H9 (cell line): ENCODE measurements around the gene NTF4. TPM values are rescaled to one million over a fixed set of nuclear protein-coding genes. Genes with fewer than 3 reads are reported as not detected.
"Not testable (repeated sequence)": the region's sequence is repeated elsewhere in the genome, so short reads cannot be mapped to it uniquely, and the experiment has no call there.

Source experiments
- DNase-seq: peaks from one replicate; pipeline ENCODE4 v3.0.0-alpha.2; 2017
- H2AFZ ChIP-seq: one replicate; pipeline ENCODE4 v1.6.1; 2013; ENCODE audit warnings: mild to moderate bottlenecking, low read length, control low read depth, moderate library complexity
- H2AK5ac ChIP-seq: 2 replicates; pipeline ENCODE4 v1.6.1; 2013; ENCODE audit warnings: low read length, control low read depth, mixed read lengths; ENCODE audit not compliant: insufficient read length
- H2BK120ac ChIP-seq: one replicate; pipeline ENCODE4 v1.6.1; 2013; ENCODE audit warnings: low read depth, mild to moderate bottlenecking, low read length, control low read depth, inconsistent platforms; ENCODE audit not compliant: poor library complexity, severe bottlenecking
- H2BK12ac ChIP-seq: 2 replicates; pipeline ENCODE4 v1.6.1; 2013; ENCODE audit warnings: low read length, control low read depth, mixed read lengths, low read depth; ENCODE audit not compliant: insufficient read length
- H2BK15ac ChIP-seq: 2 replicates; pipeline ENCODE4 v1.6.1; 2013; ENCODE audit warnings: low read depth, low read length, control low read depth
- H2BK20ac ChIP-seq: one replicate; pipeline ENCODE4 v1.6.1; 2013; ENCODE audit warnings: low read depth, mild to moderate bottlenecking, low read length, control low read depth, inconsistent platforms; ENCODE audit not compliant: poor library complexity, severe bottlenecking
- H2BK5ac ChIP-seq: 2 replicates; pipeline ENCODE4 v1.6.1; 2013; ENCODE audit warnings: low read length, control low read depth, mixed read lengths; ENCODE audit not compliant: insufficient read length
- H3K14ac ChIP-seq: 2 replicates; pipeline ENCODE4 v1.6.1; 2013; ENCODE audit warnings: low read length, control low read depth; ENCODE audit not compliant: insufficient read depth
- H3K18ac ChIP-seq: 2 replicates; pipeline ENCODE4 v1.6.1; 2013; ENCODE audit warnings: low read depth, mild to moderate bottlenecking, mixed read lengths, low read length, control low read depth; ENCODE audit not compliant: insufficient read length
- H3K23ac ChIP-seq: 2 replicates; pipeline ENCODE4 v1.6.1; 2013; ENCODE audit warnings: low read length, control low read depth, mixed read lengths, low read depth; ENCODE audit not compliant: insufficient read length
- H3K23me2 ChIP-seq: 2 replicates; pipeline ENCODE4 v1.6.1; 2013; ENCODE audit warnings: low read depth, mild to moderate bottlenecking, mixed read lengths, low read length, control low read depth; ENCODE audit not compliant: insufficient read length, poor library complexity, severe bottlenecking
- H3K27ac ChIP-seq: 2 replicates; pipeline ENCODE4 v1.5.1; 2013; ENCODE audit warnings: low read length, control low read depth, mixed read lengths, low read depth; ENCODE audit not compliant: insufficient read length
- H3K27me3 ChIP-seq: 2 replicates; pipeline ENCODE4 v1.6.1; 2013; ENCODE audit warnings: low read length, control low read depth, inconsistent platforms; ENCODE audit not compliant: insufficient read depth
- H3K4ac ChIP-seq: 2 replicates; pipeline ENCODE4 v1.6.1; 2013; ENCODE audit warnings: low read depth, mild to moderate bottlenecking, control low read depth, inconsistent platforms, low read length, moderate library complexity
- H3K4me1 ChIP-seq: 2 replicates; pipeline ENCODE4 v1.6.1; 2013; ENCODE audit warnings: low read length, control low read depth, inconsistent platforms; ENCODE audit not compliant: insufficient read depth
- H3K4me2 ChIP-seq: 2 replicates; pipeline ENCODE4 v1.6.1; 2013; ENCODE audit warnings: low read length, control low read depth, mixed read lengths; ENCODE audit not compliant: insufficient read length, insufficient read depth
- H3K56ac ChIP-seq: 2 replicates; pipeline ENCODE4 v1.6.1; 2013; ENCODE audit warnings: low read depth, mild to moderate bottlenecking, mixed read lengths, low read length, control low read depth; ENCODE audit not compliant: insufficient read length
- H3K79me1 ChIP-seq: 2 replicates; pipeline ENCODE4 v1.6.1; 2013; ENCODE audit warnings: low read depth, mild to moderate bottlenecking, moderate library complexity, low read length, control low read depth, inconsistent platforms; ENCODE audit not compliant: insufficient read depth, poor library complexity, severe bottlenecking
- H3K79me2 ChIP-seq: 2 replicates; pipeline ENCODE4 v1.6.1; 2013; ENCODE audit warnings: low read length, control low read depth, inconsistent platforms; ENCODE audit not compliant: insufficient read depth
- H3K9ac ChIP-seq: 2 replicates; pipeline ENCODE4 v1.6.1; 2013; ENCODE audit warnings: low read length, control low read depth, mixed read lengths; ENCODE audit not compliant: insufficient read length; ENCODE audit errors: extremely low read depth
- H3K9me3 ChIP-seq: one replicate; pipeline ENCODE4 v1.6.1; 2013; ENCODE audit warnings: low read depth, low read length, inconsistent platforms; ENCODE audit not compliant: control insufficient read depth
- H3T11ph ChIP-seq: one replicate; pipeline ENCODE4 v1.6.1; 2013; ENCODE audit warnings: mild to moderate bottlenecking, low read length, control low read depth, inconsistent platforms
- H4K20me1 ChIP-seq: one replicate; pipeline ENCODE4 v1.6.1; 2013; ENCODE audit not compliant: control insufficient read depth, insufficient read length, insufficient read depth
- H4K5ac ChIP-seq: 2 replicates; pipeline ENCODE4 v1.6.1; 2013; ENCODE audit warnings: low read depth, mild to moderate bottlenecking, mixed read lengths, low read length, control low read depth; ENCODE audit not compliant: insufficient read length
- H4K8ac ChIP-seq: replicated peaks from 2 replicates; pipeline ENCODE4 v1.6.1; 2013; ENCODE audit warnings: low read length, control low read depth, mixed read lengths, low read depth; ENCODE audit not compliant: insufficient read length
- H4K91ac ChIP-seq: 2 replicates; pipeline ENCODE4 v1.6.1; 2013; ENCODE audit warnings: low read depth, mild to moderate bottlenecking, moderate library complexity, mixed read lengths, low read length, control low read depth; ENCODE audit not compliant: insufficient read length
- H3K27ac Mint-ChIP-seq, 3 experiments: 2 replicates in 2 of 3; 3 replicates in 1 of 3; pipeline ENCODE4 v1.8.0; 2020 to 2021; ENCODE audit warnings: mixed read lengths in 3 of 3, mild to moderate bottlenecking in 1 of 3, moderate library complexity in 1 of 3
- H3K27me3 Mint-ChIP-seq: 2 replicates; pipeline ENCODE4 v1.8.0; 2021; ENCODE audit warnings: low read depth, mild to moderate bottlenecking, moderate library complexity, mixed read lengths
- H3K36me3 Mint-ChIP-seq, 3 experiments: 2 replicates in 2 of 3; 3 replicates in 1 of 3; pipeline ENCODE4 v1.8.0; 2020 to 2021; ENCODE audit warnings: low read depth in 3 of 3, mixed read lengths in 3 of 3; ENCODE audit not compliant: insufficient read depth in 1 of 3
- H3K4me1 Mint-ChIP-seq, 2 experiments: 2 replicates each; pipeline ENCODE4 v1.8.0; 2020; ENCODE audit warnings: mixed read lengths in 2 of 2
- H3K4me3 Mint-ChIP-seq, 2 experiments: 2 replicates in 1 of 2; 3 replicates in 1 of 2; pipeline ENCODE4 v1.8.0; 2020 to 2021; ENCODE audit warnings: mild to moderate bottlenecking in 2 of 2, mixed read lengths in 2 of 2, moderate library complexity in 1 of 2
- H3K9me3 Mint-ChIP-seq, 2 experiments: 2 replicates in 1 of 2; 3 replicates in 1 of 2; pipeline ENCODE4 v1.8.0; 2020; ENCODE audit warnings: mild to moderate bottlenecking in 2 of 2, mixed read lengths in 2 of 2, moderate library complexity in 1 of 2
- WGBS: extraction: QIAGEN DNeasy Blood & Tissue Kit; methylation state at CpG from one replicate; pipeline ENCODE4 v1.1.7; 2013; ENCODE audit warnings: missing lambda C conversion rate, low lambda C conversion rate, mixed read lengths; ENCODE audit not compliant: insufficient read length; ENCODE audit errors: extremely low coverage; 5-methylcytosine and 5-hydroxymethylcytosine counted together
- total RNA-seq: library from RNA; stranded (reverse); gene quantifications from 2 replicates; pipeline ENCODE4 v1.2.1, GENCODE V29; 2021

Gene NTF4
- total RNA-seq, 1 experiment from 2014 or later = 2.1 TPM

DNA sequence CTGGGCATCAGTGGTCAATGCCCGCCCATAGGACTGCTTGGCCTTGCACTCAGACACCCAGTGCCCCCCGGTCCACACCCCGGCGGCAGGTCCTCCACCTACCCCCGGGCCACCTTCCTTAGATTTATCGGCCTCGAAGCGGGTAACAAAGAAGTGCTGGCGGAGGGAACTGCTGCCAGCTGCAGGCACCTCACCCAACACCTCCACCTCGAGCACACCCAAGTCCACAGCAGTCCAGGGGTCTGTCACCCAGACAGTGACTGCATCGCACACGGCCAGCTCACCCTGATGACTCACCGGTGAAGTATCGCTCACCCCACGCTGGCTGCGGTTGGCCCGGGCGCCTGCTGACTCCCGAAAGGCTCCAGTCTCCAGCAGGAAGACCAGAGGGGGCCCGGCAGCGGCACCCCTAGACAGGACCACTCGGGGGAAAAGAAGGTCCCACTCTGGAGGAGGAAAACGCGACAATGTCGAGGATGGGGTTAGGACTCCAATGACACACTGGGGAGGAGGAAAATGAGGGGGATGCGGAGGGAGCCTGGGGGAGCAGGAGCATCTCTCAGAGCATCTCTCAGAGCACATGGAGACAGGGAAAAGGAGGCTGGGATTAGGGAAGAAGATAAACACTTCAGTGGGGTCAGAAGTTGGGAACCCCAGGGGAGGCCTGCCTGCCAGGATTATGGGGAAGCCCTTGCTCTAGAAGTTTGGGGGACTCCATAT lies 25.9 kb downstream of the NTF4 start:
- not testable (repeated sequence) for H2AFZ ChIP-seq, H4K8ac ChIP-seq, H3K79me2 ChIP-seq, H3T11ph ChIP-seq, H3K36me3 Mint-ChIP-seq, H3K23ac ChIP-seq, H2BK5ac ChIP-seq, H3K14ac ChIP-seq, H3K27me3 ChIP-seq, H2BK15ac ChIP-seq, H4K5ac ChIP-seq, H3K23me2 ChIP-seq, H3K9ac ChIP-seq, H2BK120ac ChIP-seq, H2BK20ac ChIP-seq, H3K27ac Mint-ChIP-seq, H3K4me1 ChIP-seq, H3K4me2 ChIP-seq, H2BK12ac ChIP-seq, H3K56ac ChIP-seq, H4K91ac ChIP-seq, H4K20me1 ChIP-seq, H3K18ac ChIP-seq, H3K9me3 Mint-ChIP-seq, H3K4ac ChIP-seq, H3K9me3 ChIP-seq, H3K4me1 Mint-ChIP-seq, H3K27ac ChIP-seq, H3K79me1 ChIP-seq, H2AK5ac ChIP-seq, H3K4me3 Mint-ChIP-seq, DNase-seq
- WGBS = no CpG with 5 or more reads among the region's 26 CpGs
- peaks cover 24% of the 10 kb centered on the region for H3K27me3 Mint-ChIP-seq

DNA sequence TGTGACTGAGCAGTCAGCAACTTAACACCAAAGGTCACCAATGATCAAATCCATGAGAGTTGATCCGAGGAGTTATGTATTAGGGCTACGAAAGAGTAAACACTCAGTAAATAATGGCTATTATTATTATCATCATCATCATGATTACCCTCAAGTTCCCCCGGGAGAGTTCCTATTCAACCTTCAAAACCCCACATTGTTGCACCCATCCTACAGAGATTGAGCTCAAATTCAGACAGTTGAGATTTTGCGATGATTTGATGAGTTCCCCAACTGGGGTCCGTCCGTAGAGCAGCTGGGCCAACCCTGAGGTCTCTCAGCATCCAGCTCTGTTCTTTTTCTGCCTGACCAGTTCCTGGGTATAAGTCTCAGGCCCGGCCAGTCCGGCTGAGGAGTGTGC lies 26.5 kb downstream of the NTF4 start:
- H2BK12ac ChIP-seq, H3K4me3 Mint-ChIP-seq, H3K56ac ChIP-seq, H4K20me1 ChIP-seq, H2BK5ac ChIP-seq, H3K4me1 ChIP-seq, H3K9me3 Mint-ChIP-seq, H3K4me1 Mint-ChIP-seq, H3K23me2 ChIP-seq, H3K4me2 ChIP-seq, H3K23ac ChIP-seq, H3K79me1 ChIP-seq, H4K5ac ChIP-seq, H3K27ac Mint-ChIP-seq, H3K4ac ChIP-seq, H3K18ac ChIP-seq, H3K79me2 ChIP-seq, H3T11ph ChIP-seq, H3K36me3 Mint-ChIP-seq, H2AK5ac ChIP-seq, H3K14ac ChIP-seq, H4K91ac ChIP-seq, DNase-seq, H3K9me3 ChIP-seq, H3K27ac ChIP-seq, H2AFZ ChIP-seq, H2BK20ac ChIP-seq, H3K9ac ChIP-seq, H2BK120ac ChIP-seq, H4K8ac ChIP-seq, H3K27me3 ChIP-seq, H2BK15ac ChIP-seq: not testable (repeated sequence)
- no CpG with 5 or more reads among the region's 8 CpGs for WGBS
- H3K27me3 Mint-ChIP-seq = peaks cover 20% of the 10 kb centered on the region
